IMR-90 (cell line): ENCODE data around the gene TSC22D3.

Experiments
- CEBPB ChIP-seq: IDR thresholded peaks from 2 replicates; pipeline ENCODE4 v1.6.1; 2012; ENCODE audit warnings: low read depth, low read length, improper control_type of control experiment
- CHD1 ChIP-seq: IDR thresholded peaks from 2 replicates; pipeline ENCODE4 v1.6.1; 2012; ENCODE audit warnings: low read depth, low read length, improper control_type of control experiment
- FOS ChIP-seq: fragments of 150-350 bp; IDR thresholded peaks from 2 replicates; pipeline ENCODE4 v1.6.1; 2016; ENCODE audit warnings: low read depth, low read length
- MXI1 ChIP-seq: IDR thresholded peaks from 2 replicates; pipeline ENCODE4 v1.6.1; 2012; ENCODE audit warnings: low read depth, mild to moderate bottlenecking, low read length, moderate library complexity, borderline replicate concordance
- NFE2L2 ChIP-seq: fragments of 150-350 bp; IDR thresholded peaks from 2 replicates; pipeline ENCODE4 v1.6.1; 2016; ENCODE audit warnings: low read depth, mild to moderate bottlenecking, low read length
- POLR2A ChIP-seq: IDR thresholded peaks from 2 replicates; pipeline ENCODE4 v1.6.1; 2012; ENCODE audit warnings: mild to moderate bottlenecking, low read depth, low read length
- RAD21 ChIP-seq: IDR thresholded peaks from 2 replicates; pipeline ENCODE4 v1.6.1; 2012; ENCODE audit warnings: low read length, improper control_type of control experiment
- RFX5 ChIP-seq: IDR thresholded peaks from 2 replicates; pipeline ENCODE4 v1.8.0; 2012; ENCODE audit warnings: low read depth, mild to moderate bottlenecking, low read length, moderate library complexity
- SMC3 ChIP-seq: fragments of 150-350 bp; IDR thresholded peaks from 2 replicates; pipeline ENCODE4 v1.6.1; 2016; ENCODE audit warnings: low read depth, mild to moderate bottlenecking, antibody characterized with exemption, low read length, moderate library complexity
- TF ChIP-seq, protein P1 (sequence below): conservative IDR thresholded peaks from 2 replicates; pipeline ENCODE4 v1.5.1; 2012; ENCODE audit warnings: mild to moderate bottlenecking, low read depth, low read length, improper control_type of control experiment
- TF ChIP-seq, protein P2 (sequence below): fragments of 150-350 bp; IDR thresholded peaks from 2 replicates; pipeline ENCODE4 v1.6.1; 2017; ENCODE audit warnings: mild to moderate bottlenecking, antibody characterized with exemption, low read length, low read depth
- TF ChIP-seq, protein P3 (sequence below): fragments of 150-350 bp; IDR thresholded peaks from 2 replicates; pipeline ENCODE4 v1.6.1; 2016; ENCODE audit warnings: low read depth, mild to moderate bottlenecking, low read length, moderate library complexity, borderline replicate concordance

DNA sequence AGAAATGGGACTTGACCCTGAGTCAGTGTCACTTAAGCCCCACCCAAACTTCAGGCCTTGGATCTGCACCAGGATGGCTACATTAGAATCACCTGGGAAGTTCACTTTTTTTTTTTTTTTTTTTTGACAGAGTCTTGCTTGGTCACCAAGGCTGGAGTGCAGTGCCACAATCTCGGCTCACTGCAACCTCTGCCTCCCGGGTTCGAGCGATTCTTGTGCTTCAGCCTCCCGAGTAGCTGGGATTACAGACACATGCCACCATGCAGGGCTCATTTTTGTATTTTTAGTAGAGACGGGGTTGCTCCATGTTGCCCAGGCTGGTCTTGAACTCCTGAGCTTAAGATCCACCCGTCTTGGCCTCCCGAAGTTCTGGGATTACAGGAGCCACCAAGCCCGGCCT is 4.9 kb upstream of the TSC22D3 start:
- TF ChIP-seq POLR2A, result no peak
- no peak for TF ChIP-seq CEBPB
- no peak for TF ChIP-seq RAD21
- TF ChIP-seq, protein P1, sequence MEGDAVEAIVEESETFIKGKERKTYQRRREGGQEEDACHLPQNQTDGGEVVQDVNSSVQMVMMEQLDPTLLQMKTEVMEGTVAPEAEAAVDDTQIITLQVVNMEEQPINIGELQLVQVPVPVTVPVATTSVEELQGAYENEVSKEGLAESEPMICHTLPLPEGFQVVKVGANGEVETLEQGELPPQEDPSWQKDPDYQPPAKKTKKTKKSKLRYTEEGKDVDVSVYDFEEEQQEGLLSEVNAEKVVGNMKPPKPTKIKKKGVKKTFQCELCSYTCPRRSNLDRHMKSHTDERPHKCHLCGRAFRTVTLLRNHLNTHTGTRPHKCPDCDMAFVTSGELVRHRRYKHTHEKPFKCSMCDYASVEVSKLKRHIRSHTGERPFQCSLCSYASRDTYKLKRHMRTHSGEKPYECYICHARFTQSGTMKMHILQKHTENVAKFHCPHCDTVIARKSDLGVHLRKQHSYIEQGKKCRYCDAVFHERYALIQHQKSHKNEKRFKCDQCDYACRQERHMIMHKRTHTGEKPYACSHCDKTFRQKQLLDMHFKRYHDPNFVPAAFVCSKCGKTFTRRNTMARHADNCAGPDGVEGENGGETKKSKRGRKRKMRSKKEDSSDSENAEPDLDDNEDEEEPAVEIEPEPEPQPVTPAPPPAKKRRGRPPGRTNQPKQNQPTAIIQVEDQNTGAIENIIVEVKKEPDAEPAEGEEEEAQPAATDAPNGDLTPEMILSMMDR, result no peak
- TF ChIP-seq NFE2L2, result no peak
- no peak for TF ChIP-seq CHD1
- TF ChIP-seq RFX5, result no peak
- no peak for TF ChIP-seq SMC3
- TF ChIP-seq FOS, result no peak
- TF ChIP-seq, protein P2, sequence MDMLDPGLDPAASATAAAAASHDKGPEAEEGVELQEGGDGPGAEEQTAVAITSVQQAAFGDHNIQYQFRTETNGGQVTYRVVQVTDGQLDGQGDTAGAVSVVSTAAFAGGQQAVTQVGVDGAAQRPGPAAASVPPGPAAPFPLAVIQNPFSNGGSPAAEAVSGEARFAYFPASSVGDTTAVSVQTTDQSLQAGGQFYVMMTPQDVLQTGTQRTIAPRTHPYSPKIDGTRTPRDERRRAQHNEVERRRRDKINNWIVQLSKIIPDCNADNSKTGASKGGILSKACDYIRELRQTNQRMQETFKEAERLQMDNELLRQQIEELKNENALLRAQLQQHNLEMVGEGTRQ, result no peak
- TF ChIP-seq MXI1, result no peak
- TF ChIP-seq, protein P3, sequence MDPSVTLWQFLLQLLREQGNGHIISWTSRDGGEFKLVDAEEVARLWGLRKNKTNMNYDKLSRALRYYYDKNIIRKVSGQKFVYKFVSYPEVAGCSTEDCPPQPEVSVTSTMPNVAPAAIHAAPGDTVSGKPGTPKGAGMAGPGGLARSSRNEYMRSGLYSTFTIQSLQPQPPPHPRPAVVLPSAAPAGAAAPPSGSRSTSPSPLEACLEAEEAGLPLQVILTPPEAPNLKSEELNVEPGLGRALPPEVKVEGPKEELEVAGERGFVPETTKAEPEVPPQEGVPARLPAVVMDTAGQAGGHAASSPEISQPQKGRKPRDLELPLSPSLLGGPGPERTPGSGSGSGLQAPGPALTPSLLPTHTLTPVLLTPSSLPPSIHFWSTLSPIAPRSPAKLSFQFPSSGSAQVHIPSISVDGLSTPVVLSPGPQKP, result no peak
